NCI-H2081 (cell line): ENCODE measurements around the gene CNTNAP5.

Experiments
- DNase-seq, 2 experiments: peaks; one replicate each; lab custom pipeline; 2025; lab: John Stamatoyannopoulos, UW

Gene CNTNAP5

GRCh38 chr2:124805060-124805459 lies 780.0 kb downstream of the CNTNAP5 start:
- no peak for DNase-seq

- peak in 1 of 2 experiments; percentile 32 for DNase-seq
Measured at GRCh38 chr2:124810132-124810531, 785.0 kb downstream of the CNTNAP5 start.

GRCh38 chr2:124814968-124815745 lies 790.1 kb downstream of the CNTNAP5 start:
- no peak for DNase-seq

GRCh38 chr2:124816007-124816406 lies 790.9 kb downstream of the CNTNAP5 start:
- DNase-seq = no peak

- DNase-seq = no peak
Measured at GRCh38 chr2:124822516-124822915, 797.4 kb downstream of the CNTNAP5 start.

GRCh38 chr2:124824441-124824840 lies 799.4 kb downstream of the CNTNAP5 start:
- DNase-seq = no peak

GRCh38 chr2:124832521-124832920 lies 807.4 kb downstream of the CNTNAP5 start:
- DNase-seq = no peak

GRCh38 chr2:124834331-124834730 lies 809.2 kb downstream of the CNTNAP5 start:
- DNase-seq = no peak

GRCh38 chr2:124835331-124835730 lies 810.2 kb downstream of the CNTNAP5 start:
- DNase-seq = no peak

- no peak for DNase-seq
Measured at GRCh38 chr2:124836416-124836815, 811.3 kb downstream of the CNTNAP5 start.

GRCh38 chr2:124837496-124837895 lies 812.4 kb downstream of the CNTNAP5 start:
- DNase-seq = no peak

- DNase-seq = no peak
Measured at GRCh38 chr2:124838406-124838805, 813.3 kb downstream of the CNTNAP5 start.

- DNase-seq = no peak
Measured at GRCh38 chr2:124867247-124867646, 842.2 kb downstream of the CNTNAP5 start.

- no peak for DNase-seq
Measured at GRCh38 chr2:124874219-124874618, 849.1 kb downstream of the CNTNAP5 start.

GRCh38 chr2:124874676-124875075 lies 849.6 kb downstream of the CNTNAP5 start:
- no peak for DNase-seq

- DNase-seq = no peak
Measured at GRCh38 chr2:124875627-124876244, 850.6 kb downstream of the CNTNAP5 start.

GRCh38 chr2:124877141-124877577 lies 852.1 kb downstream of the CNTNAP5 start:
- DNase-seq = no peak

GRCh38 chr2:124879640-124880039 lies 854.6 kb downstream of the CNTNAP5 start:
- DNase-seq = no peak

- DNase-seq = no peak
Measured at GRCh38 chr2:124880995-124881394, 855.9 kb downstream of the CNTNAP5 start.

- DNase-seq = no peak
Measured at GRCh38 chr2:124882423-124882822, 857.3 kb downstream of the CNTNAP5 start.

- DNase-seq = no peak
Measured at GRCh38 chr2:124883595-124883994, 858.5 kb downstream of the CNTNAP5 start.

- no peak for DNase-seq
Measured at GRCh38 chr2:124884315-124884714, 859.2 kb downstream of the CNTNAP5 start.

GRCh38 chr2:124886216-124886615 lies 861.1 kb downstream of the CNTNAP5 start:
- no peak for DNase-seq

- no peak for DNase-seq
Measured at GRCh38 chr2:124887466-124887865, 862.4 kb downstream of the CNTNAP5 start.
